C4-2B (cell line): ENCODE measurements around the gene DSCAML1.

Experiments
- CTCF ChIP-seq: fragments of 450-650 bp; conservative IDR thresholded peaks from 2 replicates; pipeline ENCODE4 v1.5.1; 2017; ENCODE audit warnings: mild to moderate bottlenecking
- ZFX ChIP-seq: fragments of 450-650 bp; IDR thresholded peaks from 2 replicates; pipeline ENCODE4 v1.6.1; 2017

- no peak for TF ChIP-seq CTCF
- no peak for TF ChIP-seq ZFX
Observed at GRCh38 chr11:117766026-117766425, 31.0 kb downstream of the DSCAML1 start.
